ENCODE measurements around the gene DFFB. TPM values are rescaled to one million over a fixed set of nuclear protein-coding genes. Genes with fewer than 3 reads are reported as not detected.

DFFB gene
- total RNA-seq, 1 donor from 2014 or later, result 6.2 TPM

- no peak for DNase-seq (ENCODE audit: low read depth)
- TF ChIP-seq, protein P1, sequence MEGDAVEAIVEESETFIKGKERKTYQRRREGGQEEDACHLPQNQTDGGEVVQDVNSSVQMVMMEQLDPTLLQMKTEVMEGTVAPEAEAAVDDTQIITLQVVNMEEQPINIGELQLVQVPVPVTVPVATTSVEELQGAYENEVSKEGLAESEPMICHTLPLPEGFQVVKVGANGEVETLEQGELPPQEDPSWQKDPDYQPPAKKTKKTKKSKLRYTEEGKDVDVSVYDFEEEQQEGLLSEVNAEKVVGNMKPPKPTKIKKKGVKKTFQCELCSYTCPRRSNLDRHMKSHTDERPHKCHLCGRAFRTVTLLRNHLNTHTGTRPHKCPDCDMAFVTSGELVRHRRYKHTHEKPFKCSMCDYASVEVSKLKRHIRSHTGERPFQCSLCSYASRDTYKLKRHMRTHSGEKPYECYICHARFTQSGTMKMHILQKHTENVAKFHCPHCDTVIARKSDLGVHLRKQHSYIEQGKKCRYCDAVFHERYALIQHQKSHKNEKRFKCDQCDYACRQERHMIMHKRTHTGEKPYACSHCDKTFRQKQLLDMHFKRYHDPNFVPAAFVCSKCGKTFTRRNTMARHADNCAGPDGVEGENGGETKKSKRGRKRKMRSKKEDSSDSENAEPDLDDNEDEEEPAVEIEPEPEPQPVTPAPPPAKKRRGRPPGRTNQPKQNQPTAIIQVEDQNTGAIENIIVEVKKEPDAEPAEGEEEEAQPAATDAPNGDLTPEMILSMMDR (conservative IDR thresholded peaks at IDR 0.05; ENCODE audit: low read depth, low read length), result no peak
- H3K4me3 ChIP-seq (ENCODE audit: low read depth, low read length), result no peak overlapping the region
These were observed 28.9 kb downstream of the DFFB start for GRCh38 chr1:3886106-3886670.

GRCh38 chr1:3886691-3887090 lies 29.4 kb downstream of the DFFB start:
- no peak overlapping the region for H3K4me3 ChIP-seq (ENCODE audit: low read depth, low read length)
- DNase-seq (ENCODE audit: low read depth), result no peak
- TF ChIP-seq, protein P1 (conservative IDR thresholded peaks at IDR 0.05; ENCODE audit: low read depth, low read length), result no peak

- no peak overlapping the region for H3K4me3 ChIP-seq (ENCODE audit: low read depth, low read length)
- TF ChIP-seq, protein P1 (conservative IDR thresholded peaks at IDR 0.05; ENCODE audit: low read depth, low read length), result no peak
These were observed 31.0 kb downstream of the DFFB start for GRCh38 chr1:3888301-3888700.

GRCh38 chr1:3889936-3890335 lies 32.7 kb downstream of the DFFB start:
- TF ChIP-seq, protein P1 (conservative IDR thresholded peaks at IDR 0.05; ENCODE audit: low read depth, low read length), result no peak
- H3K4me3 ChIP-seq (ENCODE audit: low read depth, low read length), result no peak overlapping the region
- DNase-seq (ENCODE audit: low read depth), result no peak

More at GRCh38 chr1:3888301-3888700, 31.0 kb downstream of the DFFB start:
- DNase-seq (ENCODE audit: low read depth), result no peak

- DNase-seq (ENCODE audit: low read depth), result no peak
- TF ChIP-seq, protein P1 (conservative IDR thresholded peaks at IDR 0.05; ENCODE audit: low read depth, low read length), result no peak
- no peak overlapping the region for H3K4me3 ChIP-seq (ENCODE audit: low read depth, low read length)
These were observed 33.4 kb downstream of the DFFB start for GRCh38 chr1:3890389-3891328.

DNA sequence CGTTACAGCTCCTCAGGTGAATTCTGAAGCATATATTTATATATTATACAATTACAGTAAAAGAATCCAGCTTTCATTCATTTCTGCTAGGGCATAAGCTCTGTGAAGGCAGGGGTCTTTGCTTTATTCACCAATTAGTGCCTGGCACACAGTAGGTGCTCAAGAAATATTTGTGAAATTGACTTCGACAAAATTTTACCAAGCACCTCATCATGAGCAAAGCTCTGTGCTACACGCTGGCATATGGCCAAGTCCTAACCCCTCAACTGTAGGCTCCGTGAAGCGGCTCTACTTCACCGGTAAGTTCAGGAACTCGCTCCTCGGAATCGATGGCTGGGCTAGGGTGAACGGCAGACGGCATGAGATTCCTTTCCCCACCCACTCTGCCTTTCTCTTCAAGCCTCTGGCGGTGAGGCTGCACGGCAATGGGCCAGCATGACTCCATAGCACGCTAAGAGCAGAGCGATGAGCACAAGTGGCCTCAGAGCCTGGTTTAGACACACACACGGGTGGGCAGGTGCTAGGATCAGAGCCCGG lies 34.1 kb downstream of the DFFB start:
- DNase-seq (ENCODE audit: low read depth), result no peak
- TF ChIP-seq, protein P1 (conservative IDR thresholded peaks at IDR 0.05; ENCODE audit: low read depth, low read length), result no peak
- H3K4me3 ChIP-seq (ENCODE audit: low read depth, low read length), result no peak overlapping the region
